ENCODE results near the gene C12orf56.

The C12orf56 gene

GRCh38 chr12:64390275-64390851, at the start of gene C12orf56:
TSS of gene C12orf56 (minus strand) at chr12:64390758. CDS start at chr12:64390565, 193 bp downstream.
- no peaks in the 10 kb centered on the region for H3K9me3 Mint-ChIP-seq
- no peak within 1 kb of the TSS for H3K27ac Mint-ChIP-seq
- peaks cover 3% of the 10 kb centered on the region for H3K27me3 Mint-ChIP-seq (ENCODE audit: low read depth, poor library complexity)
- no peak for TF ChIP-seq CTCF (IDR thresholded peaks at IDR 0.05)
- H3K4me3 Mint-ChIP-seq, result no peak within 1 kb of the TSS
- H3K36me3 Mint-ChIP-seq (ENCODE audit: low read depth), result no peaks in the 10 kb centered on the region
- no peaks in the 10 kb centered on the region for H3K4me1 Mint-ChIP-seq
- no peak for DNase-seq

DNA sequence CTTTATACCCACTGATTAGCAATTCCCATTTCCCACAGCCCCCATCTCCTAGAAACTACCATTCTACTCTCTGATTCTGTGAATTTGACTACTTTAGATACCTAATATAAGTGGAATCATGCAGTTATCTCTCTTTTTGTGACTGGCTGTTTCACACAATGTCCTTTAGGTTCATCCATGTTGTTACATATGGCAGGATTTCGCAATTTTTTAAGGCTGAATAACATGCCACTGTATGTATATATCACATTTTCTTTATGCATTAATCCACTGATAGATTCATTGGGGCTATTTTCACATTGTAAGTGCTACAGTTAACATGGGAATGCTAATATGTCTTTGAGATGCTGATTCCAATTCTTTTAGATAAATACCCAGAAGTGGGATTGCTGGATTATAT, 49.5 kb upstream of the C12orf56 start:
- Mint-ChIP-seq H3K27me3 (ENCODE audit: low read depth, poor library complexity) (no peaks in the 10 kb centered on the region), H3K9me3 (no peaks in the 10 kb centered on the region), H3K4me1 (no peaks in the 10 kb centered on the region), H3K36me3 (ENCODE audit: low read depth) (peaks cover 80% of the 10 kb centered on the region), H3K4me3 (no peak overlapping the region), H3K27ac (no peak overlapping the region)
- no peak for TF ChIP-seq CTCF (IDR thresholded peaks at IDR 0.05)
- DNase-seq, result no peak

GRCh38 chr12:64433915-64434314, 43.4 kb upstream of the C12orf56 start:
- H3K27ac Mint-ChIP-seq, result no peak overlapping the region
- H3K4me3 Mint-ChIP-seq, result no peak overlapping the region
- TF ChIP-seq CTCF (IDR thresholded peaks at IDR 0.05), result no peak
- H3K27me3 Mint-ChIP-seq (ENCODE audit: low read depth, poor library complexity), result no peaks in the 10 kb centered on the region
- no peak for DNase-seq
- H3K4me1 Mint-ChIP-seq, result no peaks in the 10 kb centered on the region
- H3K9me3 Mint-ChIP-seq, result no peaks in the 10 kb centered on the region
- H3K36me3 Mint-ChIP-seq (ENCODE audit: low read depth), result peaks cover 88% of the 10 kb centered on the region

DNA sequence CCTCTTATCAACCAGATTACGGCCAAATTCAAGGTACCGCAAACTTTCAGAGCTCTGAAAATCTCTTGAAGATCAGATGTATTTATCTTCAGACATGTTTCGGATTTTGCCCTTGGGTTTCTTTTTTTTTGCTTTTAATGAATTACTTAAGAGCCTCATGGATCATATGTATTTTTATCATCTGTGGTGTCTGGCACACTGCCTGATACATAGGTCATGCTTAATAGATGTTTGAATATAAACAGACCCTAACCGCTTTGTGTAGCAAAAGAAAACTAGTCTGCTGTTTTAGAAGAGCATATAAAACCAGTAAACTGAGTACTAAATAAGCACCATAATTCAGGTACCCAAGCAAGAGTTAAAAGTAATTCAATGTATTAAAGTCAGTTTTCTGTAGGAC, 41.2 kb upstream of the C12orf56 start:
- H3K9me3 Mint-ChIP-seq, result no peaks in the 10 kb centered on the region
- TF ChIP-seq CTCF (IDR thresholded peaks at IDR 0.05), result no peak
- H3K27ac Mint-ChIP-seq, result peak overlapping the region; percentile 45
- peaks cover 85% of the 10 kb centered on the region for H3K36me3 Mint-ChIP-seq (ENCODE audit: low read depth)
- H3K27me3 Mint-ChIP-seq (ENCODE audit: low read depth, poor library complexity), result no peaks in the 10 kb centered on the region
- no peak for DNase-seq
- no peak overlapping the region for H3K4me3 Mint-ChIP-seq
- no peaks in the 10 kb centered on the region for H3K4me1 Mint-ChIP-seq

DNA sequence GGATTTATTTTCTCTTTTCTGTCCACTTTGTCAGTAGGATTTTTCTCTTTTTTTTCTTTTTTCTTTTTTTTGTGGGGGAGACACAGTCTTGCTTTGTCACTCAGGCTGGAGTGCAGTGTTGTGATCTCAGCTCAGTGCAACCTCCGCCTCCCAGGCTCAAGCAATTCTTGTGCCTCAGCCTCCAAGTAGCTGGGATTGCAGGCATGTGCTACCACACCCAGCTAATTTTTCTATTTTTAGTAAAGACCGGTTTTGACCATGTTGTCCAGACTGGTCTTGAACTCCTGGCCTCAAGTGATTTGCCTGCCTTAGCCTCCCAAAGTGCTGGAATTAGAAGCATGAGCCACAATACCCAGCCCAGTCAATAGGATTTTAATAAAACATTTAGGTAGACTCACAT, 40.3 kb upstream of the C12orf56 start:
- H3K27ac Mint-ChIP-seq, result no peak overlapping the region
- TF ChIP-seq CTCF (IDR thresholded peaks at IDR 0.05), result no peak
- no peaks in the 10 kb centered on the region for H3K27me3 Mint-ChIP-seq (ENCODE audit: low read depth, poor library complexity)
- no peaks in the 10 kb centered on the region for H3K4me1 Mint-ChIP-seq
- no peak overlapping the region for H3K4me3 Mint-ChIP-seq
- peaks cover 84% of the 10 kb centered on the region for H3K36me3 Mint-ChIP-seq (ENCODE audit: low read depth)
- no peak for DNase-seq
- no peaks in the 10 kb centered on the region for H3K9me3 Mint-ChIP-seq

DNA sequence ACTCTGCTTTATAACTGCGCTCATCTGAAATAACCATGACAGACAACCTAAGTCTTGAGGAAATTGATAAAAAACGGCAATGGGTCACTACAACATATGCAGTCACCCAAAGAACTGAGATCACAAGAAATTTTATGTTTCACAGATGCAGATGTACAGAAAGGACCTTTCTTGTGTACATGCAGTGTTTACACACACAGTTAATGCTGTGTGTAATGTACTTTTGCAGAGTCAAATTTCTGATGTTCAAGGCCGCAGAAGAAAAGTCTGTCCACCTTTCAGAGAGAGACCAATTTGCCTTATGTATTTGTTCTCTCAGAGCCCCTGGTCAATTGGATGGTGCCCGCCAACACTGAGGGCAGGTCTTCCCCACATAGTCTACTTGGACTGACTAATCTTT, 38.4 kb upstream of the C12orf56 start:
- no peak for TF ChIP-seq CTCF (IDR thresholded peaks at IDR 0.05)
- H3K4me1 Mint-ChIP-seq, result no peaks in the 10 kb centered on the region
- H3K4me3 Mint-ChIP-seq, result no peak overlapping the region
- peaks cover 86% of the 10 kb centered on the region for H3K36me3 Mint-ChIP-seq (ENCODE audit: low read depth)
- H3K27me3 Mint-ChIP-seq (ENCODE audit: low read depth, poor library complexity), result no peaks in the 10 kb centered on the region
- DNase-seq, result no peak
- no peaks in the 10 kb centered on the region for H3K9me3 Mint-ChIP-seq
- no peak overlapping the region for H3K27ac Mint-ChIP-seq

Data from nephron progenitor cell (in vitro differentiated cells).